Measurements from ENCODE around the gene CNTNAP5. TPM values are rescaled to one million over a fixed set of nuclear protein-coding genes. Genes with fewer than 3 reads are reported as not detected.

The CNTNAP5 gene
- total and polyA plus RNA-seq, 2 of the 8 experiments (the other 6 are each of a cell fraction or from before 2014, with no cell fraction given): 0.11 to 0.76 TPM

DNA sequence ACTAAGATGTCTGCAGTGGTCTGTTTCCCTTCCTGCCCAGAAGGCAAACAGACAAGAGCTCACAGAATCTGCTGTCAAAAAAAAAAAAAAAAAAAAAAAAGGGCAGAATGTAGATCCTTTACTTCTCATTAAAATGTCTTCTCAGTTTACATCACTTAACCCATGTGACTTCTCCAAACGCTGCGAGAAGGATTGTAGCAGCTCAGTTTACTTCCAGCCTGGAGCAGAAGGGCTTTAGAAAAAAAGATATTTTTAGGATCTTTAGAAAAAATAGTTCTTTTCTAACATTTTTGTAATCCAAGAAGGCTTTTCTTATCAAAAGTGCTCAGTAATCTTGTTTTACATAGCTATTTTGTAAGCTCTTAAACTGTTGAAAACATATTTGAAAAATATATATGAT lies 425.4 kb downstream of the CNTNAP5 start:
- H3K56ac ChIP-seq (replicated peaks; ENCODE audit: insufficient read length, low read depth, low read length): no peak overlapping the region
- WGBS, 2 experiments (ENCODE audit: extremely low coverage in 1 of 2, insufficient coverage in 1 of 2, insufficient read length in 1 of 2, insufficient replicate concordance in 2 of 2, low coverage in 1 of 2, low lambda C conversion rate in 2 of 2, missing lambda C conversion rate in 1 of 2): 75% methylated on average over 2 of the region's 2 CpGs; no CpG with 5 or more reads in 1 of the 2 experiments
- no peak overlapping the region for H3K23ac ChIP-seq (ENCODE audit: insufficient read length)
- no peaks in the 10 kb centered on the region for H4K20me1 ChIP-seq (replicated peaks in 1 of 2; ENCODE audit: control insufficient read depth in 1 of 2, insufficient read depth in 2 of 2, low read length in 2 of 2)
- ChIA-PET CTCF (ENCODE audit: partially characterized antibody) (interaction anchor here (0.7 kb wide), 1 partner anchor 21 kb away, joined by 3 read pairs; no protein-coding TSS in a partner anchor), POLR2A (ENCODE audit: partially characterized antibody) (no interaction called here)
- H3K4me1 ChIP-seq (replicated peaks in 1 of 4; ENCODE audit: control insufficient read depth in 3 of 4, insufficient read depth in 4 of 4, low read length in 3 of 4): peaks cover 0 to 2% (median 0%) of the 10 kb centered on the region in 4 experiments; a peak in 1 of 7 replicates
- H3K4me3 ChIP-seq (ENCODE audit: extremely low read depth in 1 of 4, insufficient read depth in 2 of 4, low read depth in 3 of 4, low read length in 4 of 4): no peak overlapping the region
- H3K9ac ChIP-seq (replicated peaks in 1 of 4; ENCODE audit: extremely low read depth in 1 of 4, low read depth in 3 of 4, low read length in 3 of 4): no peak overlapping the region
- H2AK5ac ChIP-seq (ENCODE audit: low read depth, low read length): no peak overlapping the region
- no peaks in the 10 kb centered on the region for H3K79me2 ChIP-seq (ENCODE audit: control insufficient read depth in 1 of 2, insufficient read depth in 2 of 2, low read length in 2 of 2)
- H3K27ac ChIP-seq (ENCODE audit: low read depth, low read length): no peak overlapping the region
- H3K4me2 ChIP-seq (ENCODE audit: insufficient read depth in 1 of 2, low read depth in 2 of 2, low read length in 2 of 2): no peak overlapping the region
- no peak overlapping the region for H2AFZ ChIP-seq (ENCODE audit: low read length)
- no peak overlapping the region for H2BK5ac ChIP-seq (ENCODE audit: low read depth, low read length)
- H4K8ac ChIP-seq (ENCODE audit: extremely low read depth, insufficient read depth, low read length): no peak overlapping the region
- FAIRE-seq: no peak
- H3K18ac ChIP-seq (ENCODE audit: extremely low read depth, low read length): no peak overlapping the region
- no peak overlapping the region for H2BK120ac ChIP-seq (replicated peaks; ENCODE audit: low read depth, low read length)
- no peak overlapping the region for H3K4ac ChIP-seq (replicated peaks; ENCODE audit: insufficient read length, low read depth, low read length)
- H3K14ac ChIP-seq (ENCODE audit: insufficient read length): no peak overlapping the region
- H2BK20ac ChIP-seq (ENCODE audit: low read length): no peak overlapping the region
- H3K23me2 ChIP-seq (ENCODE audit: low read depth, low read length): no peaks in the 10 kb centered on the region
- no peaks in the 10 kb centered on the region for H3K79me1 ChIP-seq (ENCODE audit: low read depth, low read length)
- H3K9me3 ChIP-seq (ENCODE audit: insufficient read depth in 2 of 2, low read depth in 1 of 2, low read length in 1 of 2): no peaks in the 10 kb centered on the region
- no peaks in the 10 kb centered on the region for H3K36me3 ChIP-seq (ENCODE audit: control insufficient read depth in 2 of 4, insufficient read depth in 4 of 4, low read length in 3 of 4)
- no peak overlapping the region for H4K91ac ChIP-seq (replicated peaks; ENCODE audit: insufficient read length, low read length)
- H3K27me3 ChIP-seq (replicated peaks in 1 of 4; ENCODE audit: control insufficient read depth in 3 of 4, extremely low read depth in 1 of 4, insufficient read depth in 3 of 4, low read length in 3 of 4): no peaks in the 10 kb centered on the region
- DNase-seq (ENCODE audit: low read depth in 1 of 2, low spot score in 2 of 2): no peak
- no peak overlapping the region for H4K5ac ChIP-seq (ENCODE audit: insufficient read length, low read depth, low read length)
- H2BK15ac ChIP-seq (ENCODE audit: low read length): no peak overlapping the region
- H2BK12ac ChIP-seq (ENCODE audit: low read depth, low read length): no peak overlapping the region
- TF ChIP-seq CHD2 (IDR thresholded peaks at IDR 0.05; ENCODE audit: low read length) (no peak), POLR2AphosphoS5 (IDR thresholded peaks at IDR 0.05; ENCODE audit: low read depth, low read length) (no peak), BRCA1 (IDR thresholded peaks at IDR 0.05; ENCODE audit: low read depth, low read length) (no peak), JUND (IDR thresholded peaks at IDR 0.05; ENCODE audit: low read length) (no peak), JUN (IDR thresholded peaks at IDR 0.05; ENCODE audit: low read depth, low read length) (no peak), POU5F1 (IDR thresholded peaks at IDR 0.05; ENCODE audit: low read depth, low read length) (no peak), CTBP2 (IDR thresholded peaks at IDR 0.05; ENCODE audit: borderline replicate concordance, insufficient read depth, insufficient read length, low read length) (no peak), CREB1 (IDR thresholded peaks at IDR 0.05) (no peak), GTF2F1 (IDR thresholded peaks at IDR 0.05; ENCODE audit: borderline replicate concordance, low read depth, low read length) (no peak), PHF8 (conservative IDR thresholded peaks at IDR 0.05; ENCODE audit: low read depth, low read length) (no peak), SP2 (IDR thresholded peaks at IDR 0.05; ENCODE audit: low read length) (no peak), SAP30 (IDR thresholded peaks at IDR 0.05; ENCODE audit: insufficient read depth, insufficient replicate concordance, low read length) (no peak)
- TF ChIP-seq, protein P1, sequence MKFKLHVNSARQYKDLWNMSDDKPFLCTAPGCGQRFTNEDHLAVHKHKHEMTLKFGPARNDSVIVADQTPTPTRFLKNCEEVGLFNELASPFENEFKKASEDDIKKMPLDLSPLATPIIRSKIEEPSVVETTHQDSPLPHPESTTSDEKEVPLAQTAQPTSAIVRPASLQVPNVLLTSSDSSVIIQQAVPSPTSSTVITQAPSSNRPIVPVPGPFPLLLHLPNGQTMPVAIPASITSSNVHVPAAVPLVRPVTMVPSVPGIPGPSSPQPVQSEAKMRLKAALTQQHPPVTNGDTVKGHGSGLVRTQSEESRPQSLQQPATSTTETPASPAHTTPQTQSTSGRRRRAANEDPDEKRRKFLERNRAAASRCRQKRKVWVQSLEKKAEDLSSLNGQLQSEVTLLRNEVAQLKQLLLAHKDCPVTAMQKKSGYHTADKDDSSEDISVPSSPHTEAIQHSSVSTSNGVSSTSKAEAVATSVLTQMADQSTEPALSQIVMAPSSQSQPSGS (IDR thresholded peaks at IDR 0.05; ENCODE audit: low read length): no peak

Measured in H1 (cell line).